ENCODE data around the gene CCDC68. TPM values are rescaled to one million over a fixed set of nuclear protein-coding genes. Genes with fewer than 3 reads are reported as not detected.
"Not testable (repeated sequence)": the region's sequence is repeated elsewhere in the genome, so short reads cannot be mapped to it uniquely, and the experiment has no call there.

CCDC68 gene, protein sequence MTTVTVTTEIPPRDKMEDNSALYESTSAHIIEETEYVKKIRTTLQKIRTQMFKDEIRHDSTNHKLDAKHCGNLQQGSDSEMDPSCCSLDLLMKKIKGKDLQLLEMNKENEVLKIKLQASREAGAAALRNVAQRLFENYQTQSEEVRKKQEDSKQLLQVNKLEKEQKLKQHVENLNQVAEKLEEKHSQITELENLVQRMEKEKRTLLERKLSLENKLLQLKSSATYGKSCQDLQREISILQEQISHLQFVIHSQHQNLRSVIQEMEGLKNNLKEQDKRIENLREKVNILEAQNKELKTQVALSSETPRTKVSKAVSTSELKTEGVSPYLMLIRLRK
- polyA plus RNA-seq (2012; ENCODE audit: insufficient read depth, insufficient read length) = not detected

DNA sequence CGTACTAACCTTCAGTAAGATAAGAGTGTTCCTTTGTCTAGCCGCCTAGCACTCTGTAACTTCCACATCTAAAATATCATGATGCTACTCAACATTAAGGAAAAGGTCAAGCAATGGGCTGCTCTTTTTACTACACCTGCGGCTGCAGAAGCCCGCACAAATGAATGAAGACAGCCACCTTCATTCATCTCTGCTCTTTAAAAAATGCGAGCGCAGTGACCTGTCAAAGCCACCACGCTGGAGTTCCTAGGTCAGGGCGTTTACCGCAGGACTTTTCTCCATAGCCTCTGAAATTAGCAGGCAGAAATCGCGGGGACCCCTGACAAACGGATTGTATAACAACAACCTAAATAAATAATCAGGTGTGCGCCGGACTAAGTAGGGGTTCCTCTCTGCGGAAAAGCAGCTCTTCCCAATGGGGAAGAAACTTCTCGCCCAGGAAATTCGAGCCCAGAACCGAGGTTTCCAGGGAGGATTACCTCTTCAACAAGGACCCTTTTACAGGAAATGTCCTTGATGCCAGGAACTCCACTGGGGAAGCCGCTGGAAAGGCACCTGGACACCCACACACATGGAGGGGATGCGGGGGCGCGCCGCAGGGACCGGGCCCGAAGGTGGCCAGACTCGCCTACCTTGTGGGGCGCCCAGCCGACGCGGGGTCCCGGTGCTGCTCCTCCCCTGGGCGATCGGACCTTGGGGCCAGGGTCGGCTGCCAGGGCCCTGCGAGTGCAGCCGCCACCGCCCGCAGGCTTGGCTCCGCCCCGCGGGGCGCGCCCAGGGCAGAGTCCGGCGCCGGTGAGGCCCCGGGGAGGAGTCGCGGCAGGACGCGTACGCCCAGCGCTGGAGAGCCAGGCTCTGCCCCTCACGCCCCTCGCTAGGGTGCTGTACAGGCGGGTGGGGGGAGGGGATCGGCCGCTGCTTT, at the start of gene CCDC68:
CCDC68 (minus strand) TSS at position 758 of the 922 bp plus-strand sequence. CDS start 16,670 bp downstream, outside the sequence.
- no peak for DNase-seq (ENCODE audit: low read depth, low spot score)
- no peak within 1 kb of the TSS for H3K4me3 ChIP-seq (ENCODE audit: low read length)

DNA sequence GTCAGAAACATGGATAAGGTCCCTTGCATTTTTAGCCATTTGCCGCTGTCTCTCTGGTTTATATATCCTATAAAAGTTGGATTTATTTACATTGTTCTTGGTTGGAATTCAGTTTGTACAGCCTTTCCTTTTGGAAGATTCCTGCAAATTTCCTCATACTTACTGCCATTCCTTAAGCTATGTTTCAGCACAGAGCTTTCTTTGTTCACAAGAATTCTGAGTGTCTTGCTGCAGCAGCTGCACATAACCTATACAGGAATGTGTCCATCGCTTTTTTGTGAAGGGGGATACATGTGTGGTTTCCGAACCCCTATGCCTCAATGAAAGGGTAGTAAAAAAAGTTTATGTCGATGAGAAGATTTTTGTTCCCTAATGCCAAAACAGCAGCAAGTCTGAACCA, 48.3 kb upstream of the CCDC68 start:
- no peak for DNase-seq (ENCODE audit: low read depth, low spot score)
- no peak overlapping the region for H3K4me3 ChIP-seq (ENCODE audit: low read length)

DNA sequence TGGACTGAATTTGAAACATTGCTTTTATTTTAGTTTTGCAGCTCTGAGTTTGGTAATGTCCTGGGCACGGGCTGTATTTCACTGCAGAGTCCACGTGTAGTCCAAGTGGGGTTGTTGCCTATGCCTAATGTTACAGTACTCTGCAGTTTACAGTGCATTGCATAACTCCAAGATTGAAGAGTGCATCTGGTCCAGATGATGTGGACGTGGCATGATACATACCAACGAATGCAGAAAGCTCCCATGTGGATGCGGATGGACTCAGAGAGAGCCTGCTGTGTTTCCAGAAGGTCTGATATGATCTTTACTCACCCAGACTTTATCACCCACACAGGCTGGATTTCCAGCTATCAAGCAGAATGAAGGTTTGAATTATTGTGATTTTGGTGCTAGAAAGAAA, 44.4 kb upstream of the CCDC68 start:
- H3K4me3 ChIP-seq (ENCODE audit: low read length) = no peak overlapping the region
- no peak for DNase-seq (ENCODE audit: low read depth, low spot score)

DNA sequence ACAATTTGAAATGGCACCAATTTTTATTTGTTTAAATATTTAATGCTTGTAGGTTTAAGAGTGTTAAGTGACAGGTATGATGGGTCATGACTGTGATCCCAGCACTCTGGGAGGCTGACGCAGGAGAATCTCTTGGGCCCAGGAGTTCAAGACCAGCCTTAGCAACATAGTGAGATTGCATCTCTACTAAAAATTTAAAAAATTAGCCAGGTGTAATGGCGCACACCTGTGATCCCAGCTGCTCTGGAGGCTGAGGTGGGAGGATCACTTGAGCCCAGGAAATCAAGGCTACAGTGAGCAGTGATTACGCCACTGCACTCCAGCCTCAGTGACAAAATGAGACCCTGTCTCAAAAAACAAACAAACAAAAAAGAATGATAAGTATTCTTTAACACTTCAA, 43.0 kb upstream of the CCDC68 start:
- DNase-seq (ENCODE audit: low read depth, low spot score) = no peak

DNA sequence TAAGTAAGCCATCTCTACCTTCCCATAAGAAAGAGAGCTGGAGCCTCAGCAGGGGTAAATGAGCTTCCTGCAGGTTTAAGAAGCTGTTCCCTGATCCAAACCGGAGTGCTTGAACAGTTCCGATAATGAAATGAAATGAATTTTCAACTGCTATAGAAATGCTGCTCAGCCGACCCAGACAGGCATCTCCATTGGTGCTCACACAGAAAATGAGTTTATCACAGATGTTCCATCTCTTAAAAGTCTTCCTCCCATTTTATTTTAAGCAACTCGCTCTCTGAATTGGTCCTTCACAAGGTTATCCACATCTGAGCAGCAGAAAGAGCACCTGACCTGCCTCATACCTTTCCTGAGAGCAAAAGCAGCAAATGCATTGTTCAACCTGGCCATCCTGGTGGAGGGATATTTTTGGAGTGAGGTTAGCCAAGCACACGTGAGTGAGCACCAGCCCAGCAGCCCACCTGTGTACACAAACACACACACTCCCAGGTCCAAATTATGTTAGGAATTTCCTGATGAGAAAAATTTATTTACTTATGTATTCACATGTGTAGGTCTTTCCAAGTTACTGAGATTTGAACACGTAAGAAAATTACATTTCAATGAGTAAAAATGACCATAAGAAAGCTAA, 42.2 kb upstream of the CCDC68 start:
- DNase-seq (ENCODE audit: low read depth, low spot score) = no peak
- H3K4me3 ChIP-seq (ENCODE audit: low read length) = no peak overlapping the region

More for the DNA sequence above, 43.0 kb upstream of the CCDC68 start:
- no peak overlapping the region for H3K4me3 ChIP-seq (ENCODE audit: low read length)

DNA sequence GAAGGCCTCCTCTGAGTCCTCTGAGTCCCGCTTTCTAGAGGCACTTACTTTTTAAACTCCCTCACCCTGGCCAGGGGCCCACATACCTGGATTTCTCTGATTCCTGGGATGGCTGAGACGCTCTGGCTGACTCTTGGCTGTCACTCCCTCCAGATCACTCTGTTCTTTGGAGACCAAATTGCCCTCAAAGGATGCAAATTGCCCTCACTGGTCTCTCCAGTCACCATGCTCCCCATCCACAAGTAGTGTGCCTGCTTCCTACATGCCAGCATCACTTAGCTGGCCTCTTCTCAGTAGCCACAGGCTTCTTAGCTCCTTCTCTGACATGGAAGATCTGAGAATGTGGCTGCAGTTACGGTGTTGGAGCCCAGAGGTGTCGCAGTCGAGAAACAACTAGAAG, 41.3 kb upstream of the CCDC68 start:
- no peak for DNase-seq (ENCODE audit: low read depth, low spot score)
- no peak overlapping the region for H3K4me3 ChIP-seq (ENCODE audit: low read length)

DNA sequence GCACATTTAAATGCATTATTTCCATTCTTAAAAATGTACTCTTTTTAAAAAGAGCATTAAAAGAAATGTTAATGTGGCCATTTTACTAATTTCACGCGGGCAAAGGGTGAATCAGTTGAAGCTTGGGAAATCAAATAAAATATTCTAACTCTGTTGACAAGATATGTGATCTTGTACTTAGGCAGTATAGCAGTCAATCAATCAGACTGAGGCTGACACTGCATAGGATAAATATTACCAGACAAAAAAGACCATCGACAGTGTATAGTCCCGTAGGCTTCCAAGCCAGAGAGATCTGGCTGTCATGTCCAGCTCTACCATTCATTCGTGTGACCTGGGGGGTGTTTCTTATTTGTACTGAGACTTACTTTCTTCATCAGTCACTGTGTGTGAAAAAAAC, 39.8 kb upstream of the CCDC68 start:
- H3K4me3 ChIP-seq (ENCODE audit: low read length) = no peak overlapping the region
- no peak for DNase-seq (ENCODE audit: low read depth, low spot score)

DNA sequence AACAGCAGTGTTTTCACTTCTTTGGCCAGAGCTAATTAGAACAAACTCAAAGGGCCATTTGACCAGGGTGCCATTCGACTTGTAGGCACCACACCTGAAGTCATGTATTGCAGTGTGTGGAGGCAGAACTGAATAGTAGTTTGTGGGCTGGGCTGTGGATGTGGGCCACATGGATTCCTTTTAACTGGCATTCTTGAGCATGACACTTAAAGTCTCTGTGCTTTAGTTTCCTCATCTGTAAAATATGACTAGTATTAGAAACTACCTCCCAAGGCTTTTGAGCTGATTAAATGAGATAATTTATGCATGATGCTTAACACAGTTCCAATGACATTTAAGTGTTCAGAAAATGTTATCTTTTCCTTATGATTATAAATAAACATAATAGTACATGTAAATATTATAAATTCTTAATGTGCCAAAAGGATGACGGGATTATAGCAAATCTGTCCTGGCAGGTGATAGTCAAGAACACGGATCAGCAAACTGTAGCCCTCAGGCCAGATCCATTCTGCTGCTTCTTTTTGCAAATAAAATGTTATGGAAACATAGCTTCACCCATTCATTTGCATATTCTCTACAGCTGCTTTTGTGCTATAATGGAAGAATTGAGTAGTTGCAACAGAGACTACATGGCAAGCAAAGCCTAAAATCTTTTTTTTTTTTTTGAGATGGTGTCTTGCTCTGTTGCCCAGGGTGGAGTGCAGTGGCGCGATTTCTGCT, 36.3 kb upstream of the CCDC68 start:
- DNase-seq (ENCODE audit: low read depth, low spot score) = no peak
- no peak overlapping the region for H3K4me3 ChIP-seq (ENCODE audit: low read length)

DNA sequence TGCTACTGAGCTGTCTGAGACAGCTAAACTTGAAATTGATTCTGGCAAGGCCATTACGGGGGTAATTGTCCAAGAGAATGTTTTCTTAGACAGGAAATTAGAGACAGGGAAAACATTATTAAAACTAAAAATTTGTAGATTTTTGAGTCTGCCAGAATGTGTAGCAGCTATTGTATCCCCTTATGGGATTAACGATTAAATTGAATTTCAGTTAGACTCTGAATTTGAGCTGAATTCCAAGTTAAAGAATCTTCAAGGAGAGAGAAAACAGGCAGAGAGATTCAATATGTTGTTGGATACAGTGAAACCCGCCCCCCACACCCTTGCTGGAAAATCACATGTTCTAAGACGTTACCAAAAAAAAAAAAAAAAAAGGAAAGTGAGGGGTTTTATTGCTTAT, 32.7 kb upstream of the CCDC68 start:
- H3K4me3 ChIP-seq (ENCODE audit: low read length) = no peak overlapping the region
- no peak for DNase-seq (ENCODE audit: low read depth, low spot score)

DNA sequence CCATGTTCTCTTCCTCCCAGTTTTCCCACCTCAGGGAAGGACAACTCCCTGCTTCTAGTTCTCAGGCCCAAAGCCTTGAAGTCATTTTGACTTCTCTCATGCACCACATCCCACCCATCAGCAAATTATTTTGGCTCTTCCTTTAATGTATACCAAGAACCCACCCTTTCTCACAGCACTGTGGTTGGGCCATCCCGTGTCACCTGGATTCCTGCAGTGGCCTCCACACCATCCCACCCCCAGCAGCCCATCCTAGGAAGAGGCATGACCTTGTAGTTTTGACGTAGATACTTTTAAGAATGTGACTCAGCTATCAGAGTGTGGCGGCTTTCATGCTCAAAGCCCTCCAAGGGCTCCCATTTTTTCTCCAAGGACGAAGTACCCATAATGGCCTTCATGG, 25.6 kb upstream of the CCDC68 start:
- H3K4me3 ChIP-seq (ENCODE audit: low read length) = no peak overlapping the region
- no peak for DNase-seq (ENCODE audit: low read depth, low spot score)

DNA sequence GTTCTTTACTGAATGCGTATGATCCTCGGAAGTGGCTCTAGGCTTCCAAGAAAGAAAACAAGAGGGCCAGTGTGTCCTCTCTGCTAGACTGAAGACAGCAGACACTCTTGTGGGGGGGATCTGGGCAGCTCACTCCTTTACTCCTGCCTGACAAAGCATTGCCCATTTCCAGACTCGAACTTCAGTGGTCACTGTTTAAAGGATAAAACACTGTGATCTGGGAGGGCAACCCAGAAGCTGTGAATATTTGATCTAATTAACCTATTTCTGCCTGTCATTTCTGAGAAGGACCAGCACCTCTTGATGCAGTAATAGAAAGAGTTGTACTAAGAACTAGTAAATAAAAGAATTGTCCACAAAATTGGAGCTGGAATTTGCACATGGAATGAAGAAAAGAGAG, 24.5 kb upstream of the CCDC68 start:
- H3K4me3 ChIP-seq (ENCODE audit: low read length) = no peak overlapping the region
- no peak for DNase-seq (ENCODE audit: low read depth, low spot score)

DNA sequence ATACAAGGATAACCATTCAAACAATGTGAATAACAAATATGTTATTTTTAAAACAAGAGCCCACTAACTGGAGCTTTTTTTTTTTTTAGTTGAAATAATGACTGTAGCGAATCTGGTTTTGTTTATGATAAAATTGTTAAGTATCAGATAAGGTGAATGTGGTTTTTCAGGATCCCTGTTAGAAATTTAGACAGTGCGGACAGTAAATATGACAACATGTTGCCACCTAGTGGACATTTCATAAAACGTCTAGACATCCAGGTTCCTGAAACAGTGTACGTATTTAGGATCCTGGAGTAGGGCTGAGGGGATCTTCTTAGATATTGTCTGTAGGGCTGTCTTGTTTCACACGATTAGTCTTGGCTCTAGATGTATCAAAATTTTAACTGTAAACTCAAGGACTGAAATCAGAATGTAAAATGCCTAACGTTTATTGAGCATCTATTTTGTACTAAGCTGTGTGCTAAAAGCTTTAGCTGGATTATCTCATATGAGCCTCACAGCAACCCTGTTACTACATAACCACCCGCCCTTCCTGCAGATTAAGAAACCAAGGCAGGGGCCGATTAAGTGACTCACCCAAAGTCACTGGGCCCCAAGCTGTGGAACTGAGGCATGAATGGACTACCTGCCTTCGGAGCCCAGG, 23.9 kb upstream of the CCDC68 start:
- DNase-seq (ENCODE audit: low read depth, low spot score) = peak; percentile 39
- no peak overlapping the region for H3K4me3 ChIP-seq (ENCODE audit: low read length)

DNA sequence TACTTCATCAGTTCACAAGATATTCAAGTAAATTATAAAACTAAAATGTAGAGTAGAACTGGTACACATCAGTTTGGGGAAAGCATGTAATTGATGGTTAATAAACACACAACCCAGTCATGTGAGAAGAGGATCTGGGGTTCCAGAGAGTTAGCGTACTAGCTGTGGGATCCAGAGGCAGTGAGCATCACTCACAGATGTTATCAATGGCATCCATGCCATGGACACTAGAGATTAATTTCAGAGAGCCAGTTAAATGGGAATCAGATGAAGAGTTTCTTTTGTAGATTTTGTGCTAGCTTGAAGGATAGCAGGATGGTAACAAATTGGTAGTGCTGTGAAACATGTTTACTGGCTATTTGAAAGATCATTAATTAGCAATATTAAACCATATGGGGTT, 21.8 kb upstream of the CCDC68 start:
- DNase-seq (ENCODE audit: low read depth, low spot score) = no peak

DNA sequence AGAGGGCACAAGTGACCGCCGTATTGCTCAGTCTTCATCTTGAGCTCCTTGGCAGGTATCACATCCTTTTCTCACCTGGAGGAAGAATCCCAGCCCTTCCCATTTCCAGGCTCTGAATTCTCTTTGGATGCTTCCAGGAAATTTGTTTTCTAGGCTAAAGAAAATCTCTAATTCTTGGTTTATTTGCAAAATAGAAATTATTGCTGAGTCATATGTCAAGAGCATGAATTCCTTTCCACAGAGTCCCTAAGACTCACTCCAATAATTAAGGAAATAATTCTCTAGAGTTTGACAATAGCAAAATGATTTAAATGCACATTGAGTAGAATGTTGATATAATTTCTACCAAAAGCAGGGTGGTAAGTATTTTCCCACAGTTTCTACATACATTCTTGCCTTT, 16.3 kb upstream of the CCDC68 start:
- H3K4me3 ChIP-seq (ENCODE audit: low read length) = no peak overlapping the region
- no peak for DNase-seq (ENCODE audit: low read depth, low spot score)

More for the DNA sequence above, 21.8 kb upstream of the CCDC68 start:
- H3K4me3 ChIP-seq (ENCODE audit: low read length) = no peak overlapping the region

DNA sequence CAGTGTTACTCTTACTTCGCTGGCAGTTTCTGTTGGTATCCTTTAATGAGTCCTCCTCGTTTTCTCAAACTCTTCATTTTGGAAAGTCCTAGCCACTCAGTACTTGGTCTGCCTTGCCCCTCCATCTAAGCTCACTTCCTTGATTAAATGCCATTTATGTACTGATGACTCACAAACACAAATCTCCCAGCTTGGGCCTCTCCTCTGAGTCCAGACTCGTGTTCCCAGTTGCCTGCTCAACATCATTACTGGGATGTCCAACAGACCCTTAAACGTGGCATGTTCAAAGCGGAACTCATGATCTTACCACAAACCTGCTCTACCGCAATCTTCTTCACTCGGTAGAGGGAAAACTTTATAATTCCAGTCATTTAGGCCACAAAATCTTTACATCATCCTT, 13.8 kb upstream of the CCDC68 start:
- no peak overlapping the region for H3K4me3 ChIP-seq (ENCODE audit: low read length)
- no peak for DNase-seq (ENCODE audit: low read depth, low spot score)

DNA sequence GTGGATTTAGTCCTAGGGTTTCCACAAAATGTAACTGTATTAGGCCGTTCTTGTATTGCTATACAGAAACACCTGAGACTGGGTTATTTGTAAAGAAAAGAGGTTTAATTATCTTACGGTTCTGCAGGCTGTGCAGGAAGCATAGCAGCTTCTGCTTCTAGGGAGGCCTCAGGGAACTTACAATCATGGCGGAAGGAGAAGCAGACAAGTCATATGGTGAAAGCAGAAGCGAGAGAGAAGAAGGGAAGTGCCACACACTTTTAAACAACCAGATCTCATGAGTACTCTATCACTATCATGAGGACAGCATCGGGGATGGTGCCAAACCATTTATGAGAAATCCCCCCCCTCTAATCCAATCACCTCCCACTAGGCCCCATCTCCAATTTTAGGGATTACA, 9.5 kb upstream of the CCDC68 start:
- DNase-seq (ENCODE audit: low read depth, low spot score) = no peak
- no peak overlapping the region for H3K4me3 ChIP-seq (ENCODE audit: low read length)

DNA sequence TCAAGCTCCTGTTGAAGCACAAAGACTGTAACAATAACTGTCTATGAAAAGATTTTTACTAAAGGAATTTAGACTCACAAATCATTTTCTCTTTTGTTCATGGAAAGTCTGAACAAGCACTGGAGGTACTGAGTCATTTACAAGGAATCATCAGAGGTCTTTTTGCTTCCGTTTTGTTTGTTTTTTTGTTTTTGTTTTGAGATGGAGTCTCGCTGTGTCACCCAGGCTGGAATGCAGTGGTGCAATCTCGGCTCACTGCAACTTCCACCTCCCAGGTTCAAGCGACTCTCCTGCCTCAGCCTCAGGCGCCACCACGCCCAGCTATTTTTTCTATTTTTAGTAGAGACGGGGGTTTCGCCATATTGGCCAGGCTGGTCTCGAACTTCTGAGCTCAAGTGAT, 9.0 kb upstream of the CCDC68 start:
- DNase-seq (ENCODE audit: low read depth, low spot score); H3K4me3 ChIP-seq (ENCODE audit: low read length): not testable (repeated sequence)

DNA sequence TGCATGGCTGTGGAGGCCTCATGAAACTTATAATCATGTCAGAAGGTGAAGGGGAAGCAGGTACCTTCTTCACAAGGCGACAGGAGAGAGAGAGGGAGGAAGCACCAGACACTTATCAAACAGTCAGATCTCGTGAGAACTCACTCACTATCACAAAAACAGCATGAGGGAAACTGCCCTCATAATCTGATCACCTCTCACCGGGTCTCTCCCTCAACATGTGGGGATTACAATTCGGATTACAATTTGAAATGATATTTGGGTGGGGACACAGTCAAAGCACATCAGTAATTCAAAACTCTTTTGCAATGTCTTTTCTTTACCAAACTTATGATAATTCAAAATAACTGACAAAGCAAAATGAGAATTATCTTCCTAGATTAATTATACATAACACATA, 8.5 kb upstream of the CCDC68 start:
- H3K4me3 ChIP-seq (ENCODE audit: low read length) = no peak overlapping the region
- DNase-seq (ENCODE audit: low read depth, low spot score) = no peak

DNA sequence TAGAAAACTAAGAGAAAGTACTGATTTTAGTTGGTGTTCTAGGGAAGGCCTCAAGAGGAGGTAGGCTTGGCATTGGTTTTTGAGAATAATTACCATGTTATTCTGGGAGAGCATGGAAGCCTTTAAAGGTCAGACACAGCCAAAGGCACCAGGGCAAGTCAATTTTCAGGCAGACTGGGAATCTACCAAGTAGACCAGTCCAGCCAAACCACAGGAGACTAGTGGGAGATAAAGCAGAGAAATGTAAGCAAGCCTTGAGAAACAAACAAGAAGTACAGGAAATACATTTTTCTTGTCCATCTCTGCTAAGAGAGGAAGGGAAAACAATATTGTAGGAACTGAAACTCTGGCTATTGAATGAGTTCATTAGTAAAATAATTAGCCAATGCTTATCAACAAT, 5.5 kb upstream of the CCDC68 start:
- DNase-seq (ENCODE audit: low read depth, low spot score) = no peak
- no peak overlapping the region for H3K4me3 ChIP-seq (ENCODE audit: low read length)
